OCI-LY7 (cell line): ENCODE results near the gene FAM222A. TPM values are rescaled to one million over a fixed set of nuclear protein-coding genes. Genes with fewer than 3 reads are reported as not detected.

Source experiments
- BruUV-seq: library from RNA; stranded (reverse); fragments of 400-500 nt; replicated peaks from 2 replicates; lab custom pipeline; 2021; lab: Mats Ljungman, UMichigan
- CTCF ChIA-PET: fragments of 300-600 bp; sonication (Branson Sonifier 250); formaldehyde crosslinking; loops from one replicate; lab custom pipeline; 2022; ENCODE audit warnings: antibody characterized with exemption; ENCODE audit not compliant: unreplicated experiment; lab: Charles Lee
- POLR2A ChIA-PET: fragments of 300-600 bp; sonication (Branson Sonifier 250); formaldehyde crosslinking; loops from one replicate; lab custom pipeline; 2022; ENCODE audit warnings: antibody characterized with exemption; lab: Charles Lee
- DNase-seq: peaks from one replicate; pipeline ENCODE4 v3.0.0-alpha.2; 2015; ENCODE audit warnings: low spot score
- H2AFZ ChIP-seq: fragments of 200-600 bp; sonication (generic), shearing (Covaris generic); 2 replicates; pipeline ENCODE4 v1.6.1; 2014; ENCODE audit warnings: mild to moderate bottlenecking, antibody characterized with exemption, low read length, moderate library complexity
- H3K27ac ChIP-seq: fragments of 200-600 bp; sonication (generic); 2 replicates; pipeline ENCODE4 v1.5.1; 2014; ENCODE audit warnings: mixed run types, low read depth, mild to moderate bottlenecking, moderate library complexity, low read length, inconsistent platforms; ENCODE audit not compliant: poor library complexity, severe bottlenecking
- H3K36me3 ChIP-seq: fragments of 200-600 bp; sonication (generic); 2 replicates; pipeline ENCODE4 v1.6.1; 2014; ENCODE audit warnings: mild to moderate bottlenecking, antibody characterized with exemption, low read length, moderate library complexity, mixed read lengths; ENCODE audit not compliant: insufficient read depth
- H3K4me1 ChIP-seq: fragments of 200-600 bp; sonication (generic); 2 replicates; pipeline ENCODE4 v1.5.1; 2014; ENCODE audit warnings: mild to moderate bottlenecking, low read length; ENCODE audit not compliant: insufficient read depth, poor library complexity, severe bottlenecking
- H3K4me2 ChIP-seq: fragments of 200-600 bp; sonication (generic); 2 replicates; pipeline ENCODE4 v1.6.1; 2014; ENCODE audit warnings: mild to moderate bottlenecking, low read length
- H3K4me3 ChIP-seq: fragments of 200-600 bp; sonication (generic); 2 replicates; pipeline ENCODE4 v1.5.1; 2014; ENCODE audit warnings: mild to moderate bottlenecking, low read depth, low read length; ENCODE audit not compliant: poor library complexity, severe bottlenecking
- H3K79me2 ChIP-seq: fragments of 200-600 bp; sonication (generic); 2 replicates; pipeline ENCODE4 v1.6.1; 2016; ENCODE audit warnings: low read depth, mild to moderate bottlenecking, low read length, moderate library complexity, mixed read lengths; ENCODE audit not compliant: insufficient read depth
- H3K9me2 ChIP-seq: fragments of 200-600 bp; sonication (generic); 2 replicates; pipeline ENCODE4 v1.6.1; 2016; ENCODE audit warnings: mild to moderate bottlenecking, low read length, mixed read lengths; ENCODE audit not compliant: insufficient read depth
- H3K9me3 ChIP-seq: fragments of 200-600 bp; sonication (generic); 2 replicates; pipeline ENCODE4 v1.6.1; 2014; ENCODE audit warnings: mild to moderate bottlenecking, mixed run types, low read length, mixed read lengths
- H4K20me1 ChIP-seq: fragments of 200-600 bp; sonication (generic); 2 replicates; pipeline ENCODE4 v1.6.1; 2014; ENCODE audit warnings: mild to moderate bottlenecking, antibody characterized with exemption, low read length, moderate library complexity, mixed read lengths; ENCODE audit not compliant: insufficient read depth
- EZH2phosphoT487 ChIP-seq: fragments of 200-600 bp; sonication (generic); IDR thresholded peaks from 2 replicates; pipeline ENCODE4 v1.6.1; 2018; ENCODE audit warnings: low read depth, borderline replicate concordance, mild to moderate bottlenecking, mixed run types, antibody characterized with exemption, low read length, moderate library complexity, mixed read lengths
- intact Hi-C: fragments of 100-400 bp; cut with micrococcal nuclease; formaldehyde crosslinking; loops from one replicate; pipeline ENCODE4 v1.10.0; 2022; ENCODE audit not compliant: unreplicated experiment
- total RNA-seq, 2 experiments: library from RNA; depleted of rRNA in 1 of 2; stranded (reverse); fragments of >200 nt in 1 of 2; shearing (Covaris generic) in 1 of 2; gene quantifications; 2 replicates each; pipeline ENCODE4 v1.2.3, GENCODE V29; 2014 to 2022
- TF ChIP-seq, protein P1 (sequence below): fragments of 200-600 bp; sonication (generic); conservative IDR thresholded peaks from 2 replicates; pipeline ENCODE4 v1.5.1; 2014; ENCODE audit warnings: mild to moderate bottlenecking, antibody characterized with exemption, low read length, moderate library complexity, mixed read lengths

Gene FAM222A
- total RNA-seq, 2 experiments from 2014 or later: 0.98 to 1.8 TPM

DNA sequence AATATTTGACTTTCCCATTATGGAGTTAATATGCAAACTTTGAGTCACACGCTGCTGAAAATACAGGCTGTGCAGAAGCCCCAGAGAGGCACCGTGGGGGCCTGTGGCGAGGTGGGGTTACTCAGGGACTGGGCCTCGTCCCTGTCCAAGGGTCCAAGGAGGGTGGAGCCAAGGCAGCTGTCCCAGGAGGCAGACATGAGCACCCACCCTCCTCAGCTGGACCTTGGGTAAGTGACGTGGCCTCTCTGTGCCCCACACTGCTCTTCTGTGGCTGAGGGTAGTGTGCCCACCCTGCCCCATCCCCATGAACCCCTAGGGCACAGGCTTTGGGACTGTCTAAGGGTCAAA, 39.4 kb downstream of the FAM222A start:
- CTCF ChIA-PET: no interaction called here
- no peak for DNase-seq

DNA sequence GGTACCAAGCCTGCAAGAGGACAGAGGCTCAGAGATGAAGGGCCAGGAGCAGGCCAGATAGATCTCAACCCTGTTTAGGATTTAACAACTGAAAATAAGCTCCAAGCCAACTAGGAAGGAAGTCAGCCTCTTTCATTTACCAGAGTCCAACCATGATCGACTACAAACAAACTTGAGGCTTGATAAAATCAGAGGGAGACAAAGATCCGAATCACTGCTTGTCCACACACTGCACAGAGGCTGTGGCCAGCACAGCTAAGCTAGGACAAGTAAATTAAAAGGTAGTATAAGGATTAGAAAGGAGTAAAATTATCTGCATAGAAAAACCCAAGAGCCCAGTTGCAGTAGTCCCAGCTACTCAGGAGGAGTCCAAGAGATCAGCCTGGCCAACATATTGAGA, 40.3 kb downstream of the FAM222A start:
- no peak overlapping the region for H3K4me2 ChIP-seq
- no peak for DNase-seq
- H3K4me3 ChIP-seq: no peak overlapping the region
- POLR2A ChIA-PET: interaction anchor here (0.6 to 1.1 kb wide), 5 partner anchors 40 to 270 kb away, joined by 3 to 6 read pairs (median 3); partner anchors contain the start of gene FAM222A
- no peaks in the 10 kb centered on the region for H3K4me1 ChIP-seq
- BruUV-seq: no TSS peak
- intact Hi-C loops: no loop called here
- no peak overlapping the region for H2AFZ ChIP-seq
- no peak overlapping the region for H3K27ac ChIP-seq
- H3K36me3 ChIP-seq: no peaks in the 10 kb centered on the region
- 0 out of 2 replicates have a peak, but pooled peaks cover 14% of the 10 kb centered on the region for H3K9me3 ChIP-seq
- CTCF ChIA-PET: no interaction called here
- H3K79me2 ChIP-seq: no peaks in the 10 kb centered on the region
- no peak for TF ChIP-seq EZH2phosphoT487
- TF ChIP-seq, protein P1, sequence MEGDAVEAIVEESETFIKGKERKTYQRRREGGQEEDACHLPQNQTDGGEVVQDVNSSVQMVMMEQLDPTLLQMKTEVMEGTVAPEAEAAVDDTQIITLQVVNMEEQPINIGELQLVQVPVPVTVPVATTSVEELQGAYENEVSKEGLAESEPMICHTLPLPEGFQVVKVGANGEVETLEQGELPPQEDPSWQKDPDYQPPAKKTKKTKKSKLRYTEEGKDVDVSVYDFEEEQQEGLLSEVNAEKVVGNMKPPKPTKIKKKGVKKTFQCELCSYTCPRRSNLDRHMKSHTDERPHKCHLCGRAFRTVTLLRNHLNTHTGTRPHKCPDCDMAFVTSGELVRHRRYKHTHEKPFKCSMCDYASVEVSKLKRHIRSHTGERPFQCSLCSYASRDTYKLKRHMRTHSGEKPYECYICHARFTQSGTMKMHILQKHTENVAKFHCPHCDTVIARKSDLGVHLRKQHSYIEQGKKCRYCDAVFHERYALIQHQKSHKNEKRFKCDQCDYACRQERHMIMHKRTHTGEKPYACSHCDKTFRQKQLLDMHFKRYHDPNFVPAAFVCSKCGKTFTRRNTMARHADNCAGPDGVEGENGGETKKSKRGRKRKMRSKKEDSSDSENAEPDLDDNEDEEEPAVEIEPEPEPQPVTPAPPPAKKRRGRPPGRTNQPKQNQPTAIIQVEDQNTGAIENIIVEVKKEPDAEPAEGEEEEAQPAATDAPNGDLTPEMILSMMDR: no peak
- no peaks in the 10 kb centered on the region for H4K20me1 ChIP-seq
- no peaks in the 10 kb centered on the region for H3K9me2 ChIP-seq

More for the DNA sequence above, 39.4 kb downstream of the FAM222A start:
- BruUV-seq: no TSS peak
- Histone ChIP-seq H3K9me3 (0 out of 2 replicates have a peak, but pooled peaks cover 14% of the 10 kb centered on the region), H3K4me2 (no peak overlapping the region), H3K9me2 (no peaks in the 10 kb centered on the region), H3K36me3 (no peaks in the 10 kb centered on the region), H2AFZ (no peak overlapping the region), H3K79me2 (no peaks in the 10 kb centered on the region), H3K4me1 (no peaks in the 10 kb centered on the region), H3K4me3 (no peak overlapping the region), H4K20me1 (no peaks in the 10 kb centered on the region), H3K27ac (no peak overlapping the region)
- intact Hi-C loops: no loop called here
- TF ChIP-seq, protein P1: no peak
- no peak for TF ChIP-seq EZH2phosphoT487
- POLR2A ChIA-PET: interaction anchor here (0.5 kb wide), 1 partner anchor 27 kb away, joined by 3 read pairs; no protein-coding TSS in a partner anchor

DNA sequence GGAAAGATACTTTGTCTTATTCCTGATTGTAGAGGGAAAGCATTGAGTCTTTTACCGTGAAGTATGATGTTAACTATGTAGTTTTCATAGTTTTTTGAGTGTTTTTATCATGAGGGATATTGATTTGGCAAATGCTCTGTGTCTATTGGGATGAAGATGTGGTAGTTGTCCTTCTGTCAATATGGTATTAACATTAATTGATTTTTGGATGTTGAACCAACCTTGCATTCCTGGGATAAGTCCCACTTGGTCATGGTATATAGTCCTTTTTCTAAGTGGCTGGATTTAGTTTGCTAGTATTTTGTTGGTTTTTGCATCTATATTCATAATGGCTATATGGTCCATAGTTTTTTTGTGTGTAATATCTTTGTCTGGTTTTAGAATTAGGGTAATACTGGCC, 42.8 kb downstream of the FAM222A start:
- H3K4me3 ChIP-seq: no peak overlapping the region
- no peaks in the 10 kb centered on the region for H3K79me2 ChIP-seq
- no peaks in the 10 kb centered on the region for H3K9me2 ChIP-seq
- DNase-seq: no peak
- BruUV-seq: no TSS peak
- H3K27ac ChIP-seq: no peak overlapping the region
- ChIA-PET POLR2A (no interaction called here), CTCF (no interaction called here)
- H2AFZ ChIP-seq: no peak overlapping the region
- 0 out of 2 replicates have a peak, but pooled peaks cover 14% of the 10 kb centered on the region for H3K9me3 ChIP-seq
- H4K20me1 ChIP-seq: no peaks in the 10 kb centered on the region
- no peak overlapping the region for H3K4me2 ChIP-seq
- intact Hi-C loops: no loop called here
- H3K36me3 ChIP-seq: no peaks in the 10 kb centered on the region
- H3K4me1 ChIP-seq: no peaks in the 10 kb centered on the region
- TF ChIP-seq, protein P1: no peak
- no peak for TF ChIP-seq EZH2phosphoT487
